GM12878 (cell line): Measurements from ENCODE around the gene C15orf40. TPM values are rescaled to one million over a fixed set of nuclear protein-coding genes. Genes with fewer than 3 reads are reported as not detected.

Experiments
- ATAC-seq: fragments of 200-7000 bp; cut with Tn5 transposase; 3 replicates; pipeline ENCODE4 v1.9.1; 2020; ENCODE audit warnings: mild to moderate bottlenecking, moderate library complexity
- BruUV-seq: library from RNA; stranded (reverse); fragments of 400-500 nt; replicated peaks from 2 replicates; lab custom pipeline; 2021; lab: Mats Ljungman, UMichigan
- CTCF ChIA-PET: fragments of 300-600 bp; sonication (Branson Sonifier 250); formaldehyde crosslinking; extraction: SDS; loops from one replicate; lab custom pipeline; 2021; ENCODE audit warnings: inconsistent platforms; lab: Yijun Ruan, JAX
- POLR2A ChIA-PET: fragments of 350-600 bp; formaldehyde crosslinking; extraction: SDS; loops from one replicate; lab custom pipeline; 2021; ENCODE audit warnings: inconsistent platforms; lab: Charles Lee
- RAD21 ChIA-PET: fragments of 300-600 bp; sonication (Branson Sonifier 250); formaldehyde crosslinking; loops from one replicate; lab custom pipeline; 2023; ENCODE audit warnings: antibody characterized with exemption; ENCODE audit not compliant: unreplicated experiment; lab: Charles Lee
- SMC1A ChIA-PET: fragments of 300-600 bp; sonication (Branson Sonifier 250); formaldehyde crosslinking; loops from one replicate; lab custom pipeline; 2023; ENCODE audit not compliant: unreplicated experiment, uncharacterized antibody; lab: Charles Lee
- DNase-seq: peaks from one replicate; pipeline ENCODE4 v3.0.0-alpha.2; 2011; ENCODE audit warnings: low read depth, low spot score
- FAIRE-seq: peaks from 3 replicates; lab custom pipeline; 2011; peaks lifted over from hg19 to GRCh38; lab: Jason Lieb, UNC
- H2AFZ ChIP-seq: 2 replicates; pipeline ENCODE4 v1.6.0; 2011; ENCODE audit warnings: low read depth, low read length, control low read depth; ENCODE audit not compliant: control insufficient read depth
- H3K27ac ChIP-seq: 2 replicates; pipeline ENCODE4 v1.5.1; 2011; ENCODE audit warnings: control low read depth; ENCODE audit not compliant: control insufficient read depth, insufficient read depth
- H3K27me3 ChIP-seq, 2 experiments: replicated peaks in 1 of 2; 2 replicates each; pipeline versions ENCODE4 v1.6.0 to v1.6.1; 2011; ENCODE audit warnings: low read length in 1 of 2; ENCODE audit not compliant: control insufficient read depth in 2 of 2, insufficient read depth in 2 of 2
- H3K36me3 ChIP-seq, 2 experiments: 2 replicates each; pipeline ENCODE4 v1.5.1; 2011; ENCODE audit warnings: low read length in 1 of 2; ENCODE audit not compliant: control insufficient read depth in 2 of 2, insufficient read depth in 2 of 2
- H3K4me1 ChIP-seq: 2 replicates; pipeline ENCODE4 v1.6.1; 2011; ENCODE audit warnings: mild to moderate bottlenecking, low read length, moderate library complexity, mixed read lengths; ENCODE audit not compliant: control insufficient read depth, insufficient read depth
- H3K4me2 ChIP-seq: 2 replicates; pipeline ENCODE4 v1.6.0; 2011; ENCODE audit warnings: control low read depth; ENCODE audit not compliant: control insufficient read depth, insufficient read depth
- H3K4me3 ChIP-seq: fragments of 200-600 bp; sonication (generic); 2 replicates; pipeline ENCODE4 v1.5.1; 2016
- H3K79me2 ChIP-seq: 2 replicates; pipeline ENCODE4 v1.6.0; 2011; ENCODE audit warnings: low read length; ENCODE audit not compliant: control insufficient read depth, insufficient read depth
- H3K9ac ChIP-seq: 2 replicates; pipeline ENCODE4 v1.8.0; 2011; ENCODE audit warnings: low read length, control low read depth, mixed read lengths; ENCODE audit not compliant: control insufficient read depth, insufficient read depth
- H3K9me3 ChIP-seq: replicated peaks from 3 replicates; pipeline ENCODE4 v1.5.1; 2011; ENCODE audit warnings: mild to moderate bottlenecking, low read length; ENCODE audit not compliant: control insufficient read depth, insufficient read depth
- H4K20me1 ChIP-seq: 2 replicates; pipeline ENCODE4 v1.6.0; 2011; ENCODE audit not compliant: control insufficient read depth, insufficient read depth
- BRCA1 ChIP-seq: IDR thresholded peaks from 2 replicates; pipeline ENCODE4 v1.6.1; 2011; ENCODE audit warnings: low read depth, low read length, improper control_type of control experiment
- FOS ChIP-seq: IDR thresholded peaks from 3 replicates; pipeline ENCODE4 v1.6.1; 2011; ENCODE audit warnings: borderline replicate concordance; ENCODE audit not compliant: insufficient read length; ENCODE audit errors: extremely low read depth
- GABPA ChIP-seq: IDR thresholded peaks from 2 replicates; pipeline ENCODE4 v1.6.1; 2014; ENCODE audit warnings: antibody characterized with exemption, low read depth, mild to moderate bottlenecking, inconsistent platforms
- KDM1A ChIP-seq: fragments of 200-600 bp; sonication (generic); IDR thresholded peaks from 2 replicates; pipeline ENCODE4 v1.6.1; 2016; ENCODE audit warnings: borderline replicate concordance
- MEF2A ChIP-seq: IDR thresholded peaks from 2 replicates; pipeline ENCODE4 v1.6.1; 2011; ENCODE audit warnings: low read depth, mild to moderate bottlenecking, low read length, moderate library complexity; ENCODE audit not compliant: insufficient read depth
- NRF1 ChIP-seq: conservative IDR thresholded peaks from 2 replicates; pipeline ENCODE4 v1.6.1; 2011; ENCODE audit warnings: mild to moderate bottlenecking, low read depth, low read length, improper control_type of control experiment
- RAD21 ChIP-seq: IDR thresholded peaks from 2 replicates; pipeline ENCODE4 v1.6.1; 2011; ENCODE audit warnings: mild to moderate bottlenecking, low read depth, low read length, moderate library complexity; ENCODE audit not compliant: insufficient read depth
- SMARCA5 ChIP-seq: fragments of 450-650 bp; IDR thresholded peaks from 2 replicates; pipeline ENCODE4 v1.6.1; 2017; ENCODE audit warnings: mild to moderate bottlenecking
- TCF12 ChIP-seq: IDR thresholded peaks from 2 replicates; pipeline ENCODE4 v1.6.1; 2011; ENCODE audit warnings: low read depth, mild to moderate bottlenecking, low read length
- ZNF207 ChIP-seq: fragments of 450-650 bp; IDR thresholded peaks from 2 replicates; pipeline ENCODE4 v1.6.1; 2014; ENCODE audit warnings: antibody characterized with exemption, mild to moderate bottlenecking, borderline replicate concordance
- ZSCAN29 ChIP-seq: fragments of 450-650 bp; IDR thresholded peaks from 2 replicates; pipeline ENCODE4 v1.6.1; 2017; ENCODE audit warnings: mild to moderate bottlenecking, moderate library complexity
- WGBS: methylation state at CpG from one replicate; pipeline ENCODE4 v1.1.6; 2016; ENCODE audit warnings: low lambda C conversion rate; ENCODE audit not compliant: insufficient replicate concordance, insufficient coverage; ENCODE audit errors: missing lambda C conversion rate; 5-methylcytosine and 5-hydroxymethylcytosine counted together
- in situ Hi-C: fragments of 300-500 bp; cut with MboI; formaldehyde crosslinking; loops from 9 replicates; pipeline ENCODE4 v1.14.3; 2018; ENCODE audit warnings: mixed read lengths
- intact Hi-C: fragments of 100-400 bp; cut with micrococcal nuclease; formaldehyde crosslinking; loops from one replicate; pipeline ENCODE4 v1.14.2; 2022; ENCODE audit not compliant: unreplicated experiment
- polyA plus RNA-seq, 11 experiments: library from polyadenylated mRNA; depleted of rRNA in 4 of 11; unstranded in 6 of 11; stranded (reverse) in 5 of 11; fragments of >200 nt; fragmentation: Nextera tagmentation in 4 of 11; fragmentation: Illumina TruSeq in 1 of 11; extraction: Ambion mirVana in 4 of 11; extraction: Trizol in 1 of 11; gene quantifications; 1 replicate in 1 of 11; 2 replicates in 10 of 11; pipeline versions ENCODE4 v1.2.1 to v1.2.3, GENCODE V29; 2011 to 2016; ENCODE audit warnings: inconsistent platforms in 2 of 11, missing spikeins in 2 of 11, low read depth in 1 of 11
- total RNA-seq, 4 experiments: library from RNA; depleted of rRNA in 3 of 4; stranded (reverse); fragments of >200 nt in 3 of 4; fragmentation: Illumina TruSeq in 1 of 4; extraction: Trizol in 1 of 4; gene quantifications; 2 replicates each; pipeline versions ENCODE4 v1.2.1 to v1.2.3, GENCODE V29; 2013 to 2021
- TF ChIP-seq, protein P1 (sequence below): IDR thresholded peaks from 2 replicates; pipeline ENCODE4 v1.6.1; 2011; ENCODE audit warnings: borderline replicate concordance, low read depth, mild to moderate bottlenecking, moderate library complexity, mixed read lengths, low read length; ENCODE audit not compliant: insufficient read depth; ENCODE audit errors: extremely low read length

Gene C15orf40
- total and polyA plus RNA-seq, 10 of the 15 experiments (the other 5 are each of a cell fraction or from before 2014, with no cell fraction given), result 21.3 to 70.0 (median 31.8) TPM

DNA sequence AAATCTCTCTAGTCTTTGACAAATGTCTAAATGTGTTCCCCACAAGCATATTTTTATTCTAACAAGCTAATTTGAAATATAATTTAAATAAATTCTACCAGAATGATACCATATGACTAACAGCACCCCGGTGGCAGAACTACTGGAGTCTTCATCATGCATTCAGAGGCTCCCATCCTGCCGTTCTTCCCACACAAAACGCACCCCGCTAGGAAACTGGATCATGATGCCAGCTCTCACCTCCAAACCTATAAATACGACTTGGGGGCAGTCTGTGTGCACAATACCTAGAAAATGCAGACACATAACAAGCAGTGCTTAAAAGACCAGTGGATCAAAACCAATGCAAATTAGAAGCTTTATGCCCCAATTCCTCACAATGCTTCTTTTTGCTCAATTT is 67.4 kb downstream of the C15orf40 start:
- Histone ChIP-seq H3K9me3 (no peaks in the 10 kb centered on the region), H3K79me2 (no peaks in the 10 kb centered on the region), H3K9ac (no peak overlapping the region), H3K4me3 (no peak overlapping the region), H3K4me2 (no peak overlapping the region), H2AFZ (no peak overlapping the region), H3K4me1 (no peaks in the 10 kb centered on the region), H3K27ac (no peak overlapping the region), H3K27me3 (peaks cover 1 to 7% of the 10 kb centered on the region in 2 experiments), H4K20me1 (no peaks in the 10 kb centered on the region), H3K36me3 (no peaks in the 10 kb centered on the region)
- RAD21 ChIA-PET, result no interaction called here
- no peak for ATAC-seq
- CTCF ChIA-PET, result no interaction called here
- no peak for FAIRE-seq
- in situ Hi-C loops (no loop called here), intact Hi-C loops (no loop called here)
- 56% methylated on average over 5 of the region's 5 CpGs for WGBS
- SMC1A ChIA-PET, result interaction anchor here (1.1 kb wide), 1 partner anchor 41 kb away, joined by 3 read pairs; no protein-coding TSS in a partner anchor
- TF ChIP-seq ZNF207 (no peak), ZSCAN29 (no peak), TCF12 (no peak), SMARCA5 (no peak), GABPA (no peak), KDM1A (no peak), MEF2A (no peak), BRCA1 (no peak), NRF1 (no peak), FOS (no peak), RAD21 (no peak)
- TF ChIP-seq, protein P1, sequence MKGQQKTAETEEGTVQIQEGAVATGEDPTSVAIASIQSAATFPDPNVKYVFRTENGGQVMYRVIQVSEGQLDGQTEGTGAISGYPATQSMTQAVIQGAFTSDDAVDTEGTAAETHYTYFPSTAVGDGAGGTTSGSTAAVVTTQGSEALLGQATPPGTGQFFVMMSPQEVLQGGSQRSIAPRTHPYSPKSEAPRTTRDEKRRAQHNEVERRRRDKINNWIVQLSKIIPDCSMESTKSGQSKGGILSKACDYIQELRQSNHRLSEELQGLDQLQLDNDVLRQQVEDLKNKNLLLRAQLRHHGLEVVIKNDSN, result no peak
- no peak for DNase-seq
- POLR2A ChIA-PET, result no interaction called here
- no TSS peak for BruUV-seq
